ENCODE measurements around the gene CEP43.

GRCh38 chr6:166960609-166960978 is 38.6 kb upstream of the CEP43 start:
- no peak for TF ChIP-seq CTCF (IDR thresholded peaks at IDR 0.05)
- no peak for TF ChIP-seq POLR2A (IDR thresholded peaks at IDR 0.05)

Data from ovary (tissue), 3 donors.